BJ (cell line): Measurements from ENCODE around the gene ARHGAP18. TPM values are rescaled to one million over a fixed set of nuclear protein-coding genes. Genes with fewer than 3 reads are reported as not detected.

ENCODE experiments used
- CTCF ChIA-PET: fragments of 350-600 bp; formaldehyde crosslinking; extraction: SDS; loops from one replicate; lab custom pipeline; 2021; ENCODE audit warnings: antibody characterized with exemption, inconsistent platforms; lab: Yijun Ruan, JAX
- POLR2A ChIA-PET: fragments of 300-600 bp; sonication (Branson Sonifier 250); formaldehyde crosslinking; extraction: SDS; loops from one replicate; lab custom pipeline; 2021; ENCODE audit warnings: antibody characterized with exemption; lab: Charles Lee
- DNase-seq: peaks from one replicate; pipeline ENCODE4 v3.0.0-alpha.2; 2011; ENCODE audit warnings: low read depth
- H3K27me3 ChIP-seq: 2 replicates; pipeline ENCODE4 v1.6.0; 2011; ENCODE audit warnings: low read length; ENCODE audit not compliant: control insufficient read depth, insufficient read depth
- H3K36me3 ChIP-seq: 2 replicates; pipeline ENCODE4 v1.5.1; 2011; ENCODE audit warnings: low read length; ENCODE audit not compliant: control insufficient read depth, insufficient read depth
- H3K4me3 ChIP-seq: 2 replicates; pipeline ENCODE4 v1.5.1; 2011; ENCODE audit warnings: low read depth, mild to moderate bottlenecking, control low read depth, low read length
- polyA plus RNA-seq: library from polyadenylated mRNA; depleted of rRNA; stranded (reverse); fragments of >200 nt; gene quantifications from 2 replicates; pipeline ENCODE4 v1.2.3, GENCODE V29; 2011
- TF ChIP-seq, protein P1 (sequence below): IDR thresholded peaks from 2 replicates; pipeline ENCODE4 v1.5.1; 2011; ENCODE audit warnings: low read depth, mild to moderate bottlenecking, control low read depth, inconsistent platforms, low read length, moderate library complexity; ENCODE audit not compliant: insufficient read depth

ARHGAP18 gene
- polyA plus RNA-seq, 1 experiment = 9.8 TPM

DNA sequence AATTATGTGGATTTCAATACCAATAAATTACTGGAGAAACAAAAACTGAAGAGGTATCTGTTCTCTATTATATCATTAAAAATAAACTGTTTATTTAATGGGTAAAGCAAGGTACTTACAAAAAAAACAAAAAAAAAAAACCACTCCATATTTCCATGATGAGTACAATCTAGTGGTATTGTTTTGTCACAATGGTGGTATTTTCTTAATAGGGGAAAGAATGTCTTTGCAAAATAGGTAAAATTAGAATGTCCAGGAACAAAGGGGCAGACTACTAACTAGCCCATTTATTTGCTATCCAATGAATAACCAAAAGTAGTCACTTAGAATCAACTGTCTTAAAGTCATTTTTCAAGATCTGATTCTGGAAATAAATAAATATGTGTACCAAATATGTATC is 92.0 kb downstream of the ARHGAP18 start:
- DNase-seq = no peak
- H3K27me3 ChIP-seq = no peaks in the 10 kb centered on the region
- TF ChIP-seq, protein P1, sequence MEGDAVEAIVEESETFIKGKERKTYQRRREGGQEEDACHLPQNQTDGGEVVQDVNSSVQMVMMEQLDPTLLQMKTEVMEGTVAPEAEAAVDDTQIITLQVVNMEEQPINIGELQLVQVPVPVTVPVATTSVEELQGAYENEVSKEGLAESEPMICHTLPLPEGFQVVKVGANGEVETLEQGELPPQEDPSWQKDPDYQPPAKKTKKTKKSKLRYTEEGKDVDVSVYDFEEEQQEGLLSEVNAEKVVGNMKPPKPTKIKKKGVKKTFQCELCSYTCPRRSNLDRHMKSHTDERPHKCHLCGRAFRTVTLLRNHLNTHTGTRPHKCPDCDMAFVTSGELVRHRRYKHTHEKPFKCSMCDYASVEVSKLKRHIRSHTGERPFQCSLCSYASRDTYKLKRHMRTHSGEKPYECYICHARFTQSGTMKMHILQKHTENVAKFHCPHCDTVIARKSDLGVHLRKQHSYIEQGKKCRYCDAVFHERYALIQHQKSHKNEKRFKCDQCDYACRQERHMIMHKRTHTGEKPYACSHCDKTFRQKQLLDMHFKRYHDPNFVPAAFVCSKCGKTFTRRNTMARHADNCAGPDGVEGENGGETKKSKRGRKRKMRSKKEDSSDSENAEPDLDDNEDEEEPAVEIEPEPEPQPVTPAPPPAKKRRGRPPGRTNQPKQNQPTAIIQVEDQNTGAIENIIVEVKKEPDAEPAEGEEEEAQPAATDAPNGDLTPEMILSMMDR = no peak
- no peak overlapping the region for H3K4me3 ChIP-seq
- ChIA-PET POLR2A (interaction anchor here (0.6 kb wide), 1 partner anchor 82 kb away, joined by 5 read pairs; no protein-coding TSS in a partner anchor), CTCF (no interaction called here)
- H3K36me3 ChIP-seq = no peaks in the 10 kb centered on the region

DNA sequence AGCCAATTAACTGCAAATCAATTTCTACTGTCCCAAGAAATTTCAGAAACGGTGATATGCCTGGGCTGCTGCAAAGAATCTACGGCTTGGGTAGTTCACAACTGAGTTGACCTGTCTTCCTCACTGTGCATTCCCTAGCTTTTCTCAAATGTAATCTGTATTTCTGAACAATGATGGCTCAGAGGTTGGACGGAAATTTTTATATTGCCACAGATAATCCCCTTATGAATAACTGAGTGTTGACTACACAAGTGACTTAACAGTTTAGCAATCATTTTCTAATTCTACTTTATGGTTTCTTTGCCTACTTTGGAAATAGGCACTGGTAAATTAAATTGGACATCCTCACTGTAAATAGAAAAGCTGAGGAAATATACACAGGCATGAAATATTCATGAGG is 94.5 kb downstream of the ARHGAP18 start:
- DNase-seq = no peak
- ChIA-PET CTCF (interaction anchor here (0.7 kb wide), 1 partner anchor 12 kb away, joined by 3 read pairs; no protein-coding TSS in a partner anchor), POLR2A (no interaction called here)
- H3K36me3 ChIP-seq = no peaks in the 10 kb centered on the region
- H3K27me3 ChIP-seq = no peaks in the 10 kb centered on the region
- TF ChIP-seq, protein P1 = no peak
- no peak overlapping the region for H3K4me3 ChIP-seq

DNA sequence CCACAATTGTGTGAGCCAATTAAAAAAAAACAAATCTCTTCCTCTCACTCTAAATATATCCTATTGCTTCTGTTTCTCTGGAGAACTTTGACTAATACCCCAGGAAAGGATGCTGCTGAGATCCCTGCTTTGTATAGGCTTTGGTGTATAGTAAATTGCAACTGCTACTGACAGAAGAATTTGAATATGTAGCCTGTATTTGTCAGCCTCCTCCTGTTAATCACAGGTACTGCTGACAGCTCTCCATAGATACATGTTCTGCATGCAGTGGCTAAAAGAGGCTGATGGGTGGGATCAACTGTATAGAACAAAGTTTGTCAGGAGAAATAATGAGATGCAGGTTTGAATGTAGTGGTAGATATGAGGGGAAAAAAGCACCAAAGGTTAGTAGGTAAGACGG is 95.0 kb downstream of the ARHGAP18 start:
- no peaks in the 10 kb centered on the region for H3K27me3 ChIP-seq
- ChIA-PET CTCF (interaction anchor here (1.4 kb wide), 1 partner anchor 160 kb away, joined by 5 read pairs; no protein-coding TSS in a partner anchor), POLR2A (no interaction called here)
- no peak overlapping the region for H3K4me3 ChIP-seq
- TF ChIP-seq, protein P1 = no peak
- H3K36me3 ChIP-seq = no peaks in the 10 kb centered on the region
- no peak for DNase-seq

DNA sequence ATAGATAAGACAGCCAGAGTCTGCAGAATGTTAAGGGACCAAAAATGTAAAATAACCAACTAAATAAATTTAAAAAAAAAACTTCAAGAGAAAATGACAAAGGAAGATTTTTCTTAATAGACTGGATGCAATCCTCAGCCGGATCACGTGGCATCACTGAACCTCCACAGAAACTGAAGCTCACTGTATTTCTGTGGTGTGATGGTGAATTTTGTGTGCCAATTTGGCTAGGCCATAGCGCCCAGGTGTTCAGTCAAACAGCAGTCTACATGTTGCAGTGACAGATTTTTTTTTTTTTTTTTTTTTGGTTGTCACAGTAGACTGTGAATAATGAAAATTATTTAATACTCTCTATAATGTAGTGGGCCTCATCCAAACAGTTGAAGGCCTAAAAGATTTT is 95.5 kb downstream of the ARHGAP18 start:
- ChIA-PET CTCF (interaction anchor here (1.4 kb wide), 1 partner anchor 161 kb away, joined by 5 read pairs; no protein-coding TSS in a partner anchor), POLR2A (no interaction called here)
- TF ChIP-seq, protein P1 = no peak
- DNase-seq = no peak
- no peaks in the 10 kb centered on the region; the same call in 1 of the 2 replicates for H3K36me3 ChIP-seq
- no peaks in the 10 kb centered on the region for H3K27me3 ChIP-seq
- no peak overlapping the region for H3K4me3 ChIP-seq

DNA sequence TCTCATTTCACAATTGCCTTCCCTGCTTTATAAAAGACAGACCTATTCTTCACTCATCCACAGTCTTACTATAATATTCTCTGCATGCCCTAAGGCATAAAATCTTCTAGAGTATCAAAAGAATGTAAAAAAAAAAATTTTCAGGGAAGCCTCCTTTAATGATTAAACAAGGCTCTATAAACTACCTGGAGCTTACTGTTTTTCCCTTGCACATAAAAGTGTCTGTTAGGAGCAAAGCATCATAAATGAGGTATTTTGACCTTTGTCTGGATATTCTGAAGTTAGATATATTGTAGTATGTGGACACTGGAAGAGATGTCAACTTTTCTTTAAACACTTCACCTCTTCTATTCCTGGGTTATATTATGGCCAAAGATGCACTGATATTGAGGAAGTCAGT is 97.5 kb downstream of the ARHGAP18 start:
- POLR2A ChIA-PET = interaction anchor here (0.6 kb wide), 1 partner anchor 408 kb away, joined by 3 read pairs; no protein-coding TSS in a partner anchor
- CTCF ChIA-PET = no interaction called here
- H3K36me3 ChIP-seq = no peaks in the 10 kb centered on the region; the same call in 1 of the 2 replicates
- H3K27me3 ChIP-seq = no peaks in the 10 kb centered on the region
- TF ChIP-seq, protein P1 = no peak
- H3K4me3 ChIP-seq = no peak overlapping the region
- no peak for DNase-seq
